Activated CD8-positive, alpha-beta memory T cell treated with anti-CD3 and anti-CD28 coated beads, Interleukin-2, amount 10 ng/mL, durations not matched to agents 7 days and 5 days (primary cell): ENCODE results near the gene C14orf119. TPM values are rescaled to one million over a fixed set of nuclear protein-coding genes. Genes with fewer than 3 reads are reported as not detected.

Experiments
- ATAC-seq: fragments of 150-1000 bp; cut with Tn5 transposase; one replicate; pipeline ENCODE4 v1.10.0; 2021; ENCODE audit warnings: moderate library complexity
- CTCF ChIA-PET: fragments of 350-600 bp; sonication (Branson Sonifier 250); formaldehyde crosslinking; loops from one replicate; lab custom pipeline; 2021; ENCODE audit warnings: antibody characterized with exemption; lab: Charles Lee
- DNase-seq: peaks from one replicate; pipeline ENCODE4 v3.0.0-alpha.2; 2020
- H3K27ac Mint-ChIP-seq: one replicate; pipeline ENCODE4 v1.8.0; 2021; ENCODE audit warnings: mild to moderate bottlenecking, mixed read lengths
- H3K27me3 Mint-ChIP-seq: one replicate; pipeline ENCODE4 v1.8.0; 2021; ENCODE audit warnings: mixed read lengths
- H3K36me3 Mint-ChIP-seq: one replicate; pipeline ENCODE4 v1.8.0; 2021; ENCODE audit warnings: mild to moderate bottlenecking, mixed read lengths
- H3K4me1 Mint-ChIP-seq: one replicate; pipeline ENCODE4 v1.8.0; 2021; ENCODE audit warnings: mixed read lengths
- H3K4me3 Mint-ChIP-seq: one replicate; pipeline ENCODE4 v1.8.0; 2021; ENCODE audit warnings: mild to moderate bottlenecking, moderate library complexity, mixed read lengths
- H3K9me3 Mint-ChIP-seq: one replicate; pipeline ENCODE4 v1.8.0; 2022; ENCODE audit warnings: low read depth, mixed read lengths
- total RNA-seq, 2 experiments: library from RNA; stranded (reverse); gene quantifications; one replicate each; pipeline ENCODE4 v1.2.3, GENCODE V29; 2021

Gene C14orf119
- total RNA-seq, result 10 to 100 TPM; 44.6 to 53.2 TPM

GRCh38 chr14:23095196-23096108 lies at the start of gene C14orf119:
C14orf119 (plus strand) TSS chr14:23095505; CDS start chr14:23097659, 2,154 bp downstream.
- CTCF ChIA-PET, result interaction anchor here (0.8 to 5.2 kb wide), 23 partner anchors 11 to 267 kb away, joined by 3 to 61 read pairs (median 5); partner anchors contain the start of genes AJUBA, CDH24, CEBPE and PABPN1
- Mint-ChIP-seq H3K36me3 (peaks cover 42% of the 10 kb centered on the region), H3K27me3 (no peaks in the 10 kb centered on the region), H3K27ac (no peak within 1 kb of the TSS), H3K4me1 (peaks cover 36% of the 10 kb centered on the region), H3K4me3 (no peak within 1 kb of the TSS), H3K9me3 (no peaks in the 10 kb centered on the region)
- peak; percentile 100 for DNase-seq
- ATAC-seq, result peak; percentile 94

GRCh38 chr14:23047034-23047634 lies 48.2 kb upstream of the C14orf119 start:
- Mint-ChIP-seq H3K27me3 (no peaks in the 10 kb centered on the region), H3K4me3 (no peak overlapping the region), H3K36me3 (no peaks in the 10 kb centered on the region), H3K4me1 (no peaks in the 10 kb centered on the region), H3K27ac (no peak overlapping the region), H3K9me3 (no peaks in the 10 kb centered on the region)
- no peak for ATAC-seq
- CTCF ChIA-PET, result interaction anchor here (0.5 to 2.4 kb wide), 5 partner anchors 9 to 51 kb away, joined by 3 to 7 read pairs (median 4); partner anchors contain the start of gene CDH24
- DNase-seq, result no peak

GRCh38 chr14:23047751-23048693 lies 47.3 kb upstream of the C14orf119 start:
- no peaks in the 10 kb centered on the region for H3K27me3 Mint-ChIP-seq
- DNase-seq, result no peak

GRCh38 chr14:23049011-23049410 lies 46.3 kb upstream of the C14orf119 start:
- no peaks in the 10 kb centered on the region for H3K4me1 Mint-ChIP-seq
- H3K36me3 Mint-ChIP-seq, result no peaks in the 10 kb centered on the region
- no peak for ATAC-seq

More at GRCh38 chr14:23047751-23048693, 47.3 kb upstream of the C14orf119 start:
- ATAC-seq, result no peak
- H3K36me3 Mint-ChIP-seq, result no peaks in the 10 kb centered on the region
- no peaks in the 10 kb centered on the region for H3K4me1 Mint-ChIP-seq
- H3K4me3 Mint-ChIP-seq, result no peak overlapping the region
- no peaks in the 10 kb centered on the region for H3K9me3 Mint-ChIP-seq
- CTCF ChIA-PET, result interaction anchor here (0.5 to 1.9 kb wide), 5 partner anchors 14 to 195 kb away, joined by 3 to 7 read pairs (median 4); no protein-coding TSS in a partner anchor
- no peak overlapping the region for H3K27ac Mint-ChIP-seq

GRCh38 chr14:23051141-23052057 lies 43.9 kb upstream of the C14orf119 start:
- H3K36me3 Mint-ChIP-seq, result no peaks in the 10 kb centered on the region
- H3K27me3 Mint-ChIP-seq, result peaks cover 3% of the 10 kb centered on the region
- no peak overlapping the region for H3K4me3 Mint-ChIP-seq
- CTCF ChIA-PET, result interaction anchor here (0.6 to 19.1 kb wide), 9 partner anchors 11 to 78 kb away, joined by 3 to 867 read pairs (median 4); partner anchors contain the start of gene AJUBA
- H3K27ac Mint-ChIP-seq, result no peak overlapping the region
- ATAC-seq, result no peak
- H3K4me1 Mint-ChIP-seq, result peaks cover 7% of the 10 kb centered on the region
- DNase-seq, result no peak
- H3K9me3 Mint-ChIP-seq, result no peaks in the 10 kb centered on the region

More at GRCh38 chr14:23049011-23049410, 46.3 kb upstream of the C14orf119 start:
- no peak overlapping the region for H3K4me3 Mint-ChIP-seq
- H3K27ac Mint-ChIP-seq, result no peak overlapping the region
- DNase-seq, result no peak
- no peaks in the 10 kb centered on the region for H3K27me3 Mint-ChIP-seq
- no peaks in the 10 kb centered on the region for H3K9me3 Mint-ChIP-seq
- CTCF ChIA-PET, result interaction anchor here (0.5 to 1.9 kb wide), 3 partner anchors 20 to 194 kb away, joined by 3 to 7 read pairs (median 5); no protein-coding TSS in a partner anchor

GRCh38 chr14:23052182-23052623 lies 43.1 kb upstream of the C14orf119 start:
- Mint-ChIP-seq H3K4me3 (no peak overlapping the region), H3K36me3 (no peaks in the 10 kb centered on the region), H3K27me3 (peaks cover 8% of the 10 kb centered on the region), H3K27ac (no peak overlapping the region), H3K4me1 (peaks cover 12% of the 10 kb centered on the region), H3K9me3 (no peaks in the 10 kb centered on the region)
- ATAC-seq (no peak), DNase-seq (no peak)
- CTCF ChIA-PET, result interaction anchor here (1.1 to 19.1 kb wide), 8 partner anchors 10 to 81 kb away, joined by 3 to 867 read pairs (median 4); partner anchors contain the start of gene AJUBA

GRCh38 chr14:23052671-23053070 lies 42.6 kb upstream of the C14orf119 start:
- H3K4me3 Mint-ChIP-seq, result no peak overlapping the region
- ATAC-seq, result no peak
- peaks cover 8% of the 10 kb centered on the region for H3K27me3 Mint-ChIP-seq
- no peaks in the 10 kb centered on the region for H3K36me3 Mint-ChIP-seq
- no peak for DNase-seq
- CTCF ChIA-PET, result interaction anchor here (1.3 to 19.1 kb wide), 4 partner anchors 9 to 81 kb away, joined by 3 to 867 read pairs (median 78); partner anchors contain the start of gene AJUBA
- peak overlapping the region; percentile 33 for H3K27ac Mint-ChIP-seq
- H3K9me3 Mint-ChIP-seq, result no peaks in the 10 kb centered on the region
- H3K4me1 Mint-ChIP-seq, result peaks cover 12% of the 10 kb centered on the region

GRCh38 chr14:23053426-23053825 lies 41.9 kb upstream of the C14orf119 start:
- no peak overlapping the region for H3K27ac Mint-ChIP-seq

GRCh38 chr14:23054000-23054811 lies 41.1 kb upstream of the C14orf119 start:
- DNase-seq (peak; percentile 54), ATAC-seq (no peak)
- CTCF ChIA-PET, result interaction anchor here (0.8 to 19.1 kb wide), 12 partner anchors 14 to 131 kb away, joined by 3 to 867 read pairs (median 8); partner anchors contain the start of gene AJUBA
- Mint-ChIP-seq H3K9me3 (no peaks in the 10 kb centered on the region), H3K27ac (no peak overlapping the region), H3K27me3 (peaks cover 8% of the 10 kb centered on the region), H3K4me3 (no peak overlapping the region), H3K4me1 (peaks cover 15% of the 10 kb centered on the region), H3K36me3 (peaks cover 1% of the 10 kb centered on the region)

More at GRCh38 chr14:23053426-23053825, 41.9 kb upstream of the C14orf119 start:
- DNase-seq (no peak), ATAC-seq (no peak)
- Mint-ChIP-seq H3K4me1 (peaks cover 14% of the 10 kb centered on the region), H3K4me3 (no peak overlapping the region), H3K27me3 (peaks cover 8% of the 10 kb centered on the region), H3K36me3 (peaks cover 1% of the 10 kb centered on the region), H3K9me3 (no peaks in the 10 kb centered on the region)
- CTCF ChIA-PET, result interaction anchor here (1.8 to 19.1 kb wide), 4 partner anchors 13 to 82 kb away, joined by 9 to 867 read pairs (median 78); partner anchors contain the start of gene AJUBA

- ATAC-seq (no peak), DNase-seq (no peak)
- Mint-ChIP-seq H3K4me3 (no peak overlapping the region), H3K27ac (no peak overlapping the region), H3K27me3 (peaks cover 8% of the 10 kb centered on the region), H3K36me3 (peaks cover 4% of the 10 kb centered on the region), H3K4me1 (peaks cover 16% of the 10 kb centered on the region), H3K9me3 (no peaks in the 10 kb centered on the region)
- CTCF ChIA-PET, result interaction anchor here (0.6 to 19.1 kb wide), 18 partner anchors 13 to 485 kb away, joined by 3 to 867 read pairs (median 5); partner anchors contain the start of genes AJUBA and PSMB11
Measured at GRCh38 chr14:23055147-23055550, 40.2 kb upstream of the C14orf119 start.
